IMR-90 (cell line): ENCODE results near the gene DSCAM. TPM values are rescaled to one million over a fixed set of nuclear protein-coding genes. Genes with fewer than 3 reads are reported as not detected.

Source experiments
- ATAC-seq: fragments of 200-7000 bp; cut with Tn5 transposase; 2 replicates; pipeline ENCODE4 v1.9.1; 2020; ENCODE audit warnings: low read depth, mild to moderate bottlenecking, moderate library complexity
- BruUV-seq: library from RNA; stranded (reverse); fragments of 400-500 nt; replicated peaks from 2 replicates; lab custom pipeline; 2021; lab: Mats Ljungman, UMichigan
- CTCF ChIA-PET: fragments of 300-600 bp; formaldehyde crosslinking; extraction: SDS; loops from one replicate; lab custom pipeline; 2021; ENCODE audit warnings: antibody characterized with exemption; lab: Yijun Ruan, JAX
- POLR2A ChIA-PET: fragments of 300-600 bp; sonication (Branson Sonifier 250); formaldehyde crosslinking; loops from one replicate; lab custom pipeline; 2022; ENCODE audit warnings: antibody characterized with exemption; ENCODE audit not compliant: unreplicated experiment; lab: Charles Lee
- DNase-seq: peaks from one replicate; pipeline ENCODE4 v3.0.0; 2013
- H2AFZ ChIP-seq: replicated peaks from 2 replicates; pipeline ENCODE3; 2013; ENCODE audit warnings: low read length, mild to moderate bottlenecking; ENCODE audit not compliant: poor library complexity
- H2AK5ac ChIP-seq: 2 replicates; pipeline ENCODE4 v1.6.1; 2013; ENCODE audit warnings: low read depth, low read length, inconsistent platforms
- H2AK9ac ChIP-seq: replicated peaks from 2 replicates; pipeline ENCODE3; 2013; ENCODE audit warnings: mild to moderate bottlenecking, low read depth, low read length, moderate library complexity; ENCODE audit not compliant: poor library complexity
- H2BK120ac ChIP-seq: 2 replicates; pipeline ENCODE4 v1.6.1; 2013; ENCODE audit warnings: low read depth, low read length, inconsistent platforms
- H2BK15ac ChIP-seq: 3 replicates; pipeline ENCODE4 v1.6.1; 2013; ENCODE audit warnings: low read depth, low read length, inconsistent platforms
- H2BK20ac ChIP-seq: 2 replicates; pipeline ENCODE4 v1.6.1; 2013; ENCODE audit warnings: low read depth, mild to moderate bottlenecking, inconsistent platforms, low read length, moderate library complexity
- H2BK5ac ChIP-seq: 2 replicates; pipeline ENCODE4 v1.6.1; 2013; ENCODE audit warnings: mild to moderate bottlenecking, low read depth, low read length, inconsistent platforms; ENCODE audit not compliant: poor library complexity, severe bottlenecking
- H3K14ac ChIP-seq: replicated peaks from 2 replicates; pipeline ENCODE4 v1.6.1; 2013; ENCODE audit warnings: low read depth, low read length, inconsistent platforms
- H3K18ac ChIP-seq: 2 replicates; pipeline ENCODE4 v1.6.1; 2013; ENCODE audit warnings: low read depth, low read length, control low read depth
- H3K23ac ChIP-seq: 2 replicates; pipeline ENCODE4 v1.6.1; 2013; ENCODE audit warnings: low read depth, low read length, inconsistent platforms
- H3K27ac ChIP-seq: 2 replicates; pipeline ENCODE4 v1.5.1; 2013; ENCODE audit warnings: mild to moderate bottlenecking, control low read depth, low read length; ENCODE audit not compliant: insufficient read depth
- H3K27me3 ChIP-seq: 2 replicates; pipeline ENCODE4 v1.6.1; 2013; ENCODE audit warnings: low read length; ENCODE audit not compliant: control insufficient read depth, insufficient read depth
- H3K36me3 ChIP-seq: 2 replicates; pipeline ENCODE4 v1.6.1; 2013; ENCODE audit warnings: low read length, mixed read lengths; ENCODE audit not compliant: control insufficient read depth, insufficient read depth
- H3K4ac ChIP-seq: 2 replicates; pipeline ENCODE4 v1.6.1; 2013; ENCODE audit warnings: low read depth, low read length, inconsistent platforms
- H3K4me1 ChIP-seq: 2 replicates; pipeline ENCODE4 v1.6.1; 2013; ENCODE audit warnings: low read length, mixed read lengths; ENCODE audit not compliant: control insufficient read depth, insufficient read depth
- H3K4me2 ChIP-seq: 2 replicates; pipeline ENCODE4 v1.6.1; 2013; ENCODE audit warnings: low read depth, mild to moderate bottlenecking, control low read depth, low read length, moderate library complexity
- H3K4me3 ChIP-seq: 2 replicates; pipeline ENCODE4 v1.5.1; 2013; ENCODE audit warnings: low read depth, mild to moderate bottlenecking, control low read depth, low read length, moderate library complexity; ENCODE audit not compliant: insufficient read depth
- H3K56ac ChIP-seq: 2 replicates; pipeline ENCODE4 v1.6.1; 2013; ENCODE audit warnings: low read length, inconsistent platforms; ENCODE audit not compliant: insufficient read depth; ENCODE audit errors: extremely low read depth
- H3K79me1 ChIP-seq, 2 experiments: 2 replicates each; pipeline ENCODE4 v1.6.1; 2013; ENCODE audit warnings: low read length in 2 of 2, inconsistent platforms in 1 of 2, low read depth in 1 of 2
- H3K9ac ChIP-seq: 2 replicates; pipeline ENCODE4 v1.6.1; 2013; ENCODE audit warnings: low read depth, low read length, control low read depth
- H3K9me1 ChIP-seq: 2 replicates; pipeline ENCODE4 v1.6.1; 2013; ENCODE audit warnings: low read length, inconsistent platforms; ENCODE audit not compliant: insufficient read depth
- H3K9me3 ChIP-seq: 2 replicates; pipeline ENCODE4 v1.6.1; 2013; ENCODE audit warnings: low read length; ENCODE audit not compliant: control insufficient read depth, insufficient read depth
- H4K20me1 ChIP-seq: 2 replicates; pipeline ENCODE4 v1.6.1; 2013; ENCODE audit warnings: low read length, inconsistent platforms; ENCODE audit not compliant: insufficient read depth
- H4K5ac ChIP-seq: 2 replicates; pipeline ENCODE4 v1.6.1; 2013; ENCODE audit warnings: mild to moderate bottlenecking, low read depth, low read length, control low read depth
- H4K8ac ChIP-seq, 2 experiments: 2 replicates each; pipeline ENCODE4 v1.6.1; 2013; ENCODE audit warnings: low read depth in 2 of 2, low read length in 2 of 2, control low read depth in 1 of 2, inconsistent platforms in 1 of 2
- H4K91ac ChIP-seq: 2 replicates; pipeline ENCODE4 v1.6.1; 2013; ENCODE audit warnings: low read depth, low read length, inconsistent platforms; ENCODE audit not compliant: insufficient read depth
- BHLHE40 ChIP-seq: fragments of 150-350 bp; IDR thresholded peaks from 2 replicates; pipeline ENCODE4 v1.6.1; 2016; ENCODE audit warnings: mild to moderate bottlenecking, low read depth, low read length
- FOS ChIP-seq: fragments of 150-350 bp; IDR thresholded peaks from 2 replicates; pipeline ENCODE4 v1.6.1; 2016; ENCODE audit warnings: low read depth, low read length
- WGBS, 2 experiments: methylation state at CpG; one replicate each; pipeline versions ENCODE4 v1.1.5 to v1.1.7; 2013; ENCODE audit warnings: missing lambda C conversion rate in 2 of 2; ENCODE audit not compliant: insufficient read length in 1 of 2; ENCODE audit errors: extremely low coverage in 2 of 2; 5-methylcytosine and 5-hydroxymethylcytosine counted together
- dilution Hi-C: fragments of 300-500 bp; cut with HindIII; formaldehyde crosslinking; loops from one replicate; pipeline ENCODE4 v1.14.3; 2018; ENCODE audit warnings: low sequenced_read_pairs; ENCODE audit not compliant: unreplicated experiment
- in situ Hi-C: fragments of 300-500 bp; cut with MboI; formaldehyde crosslinking; loops from 3 replicates; pipeline ENCODE4 v1.14.3; 2019; ENCODE audit warnings: low sequenced_read_pairs, inconsistent platforms, mixed read lengths
- intact Hi-C: fragments of 100-400 bp; cut with micrococcal nuclease; formaldehyde crosslinking; loops from 2 replicates; pipeline ENCODE4 v1.10.0; 2022
- polyA plus RNA-seq, 3 experiments: library from polyadenylated mRNA; depleted of rRNA; stranded (reverse); fragments of >200 nt; gene quantifications; 2 replicates each; pipeline ENCODE4 v1.2.3, GENCODE V29; 2012; ENCODE audit warnings: low replicate concordance in 1 of 3
- total RNA-seq: library from RNA; depleted of rRNA; stranded (reverse); fragments of >200 nt; gene quantifications from 2 replicates; pipeline ENCODE4 v1.2.3, GENCODE V29; 2012

The DSCAM gene
- total and polyA plus RNA-seq, 2 of the 4 experiments (the other 2 are of a cell fraction): under 0.01 to 0.02 TPM

- no peak overlapping the region for H2BK120ac ChIP-seq
- no peak overlapping the region for H3K4me3 ChIP-seq
- no peak for DNase-seq
- no peak overlapping the region for H2AK5ac ChIP-seq
- no peak overlapping the region for H3K4me2 ChIP-seq
- H4K5ac ChIP-seq: no peak overlapping the region
- no peak overlapping the region for H3K14ac ChIP-seq
- WGBS, 2 experiments: no CpG with 5 or more reads among the region's 1 CpG
- peaks cover 18% of the 10 kb centered on the region for H3K9me3 ChIP-seq
- H3K9ac ChIP-seq: no peak overlapping the region
- CTCF ChIA-PET: interaction anchor here (0.5 kb wide), 1 partner anchor 11 kb away, joined by 5 read pairs; no protein-coding TSS in a partner anchor
- no peaks in the 10 kb centered on the region for H3K4me1 ChIP-seq
- intact Hi-C loops: no loop called here
- H2AFZ ChIP-seq: no peak overlapping the region
- dilution Hi-C loops: no loop called here
- in situ Hi-C loops: no loop called here
- no peak overlapping the region for H2AK9ac ChIP-seq
- H3K4ac ChIP-seq: no peak overlapping the region
- POLR2A ChIA-PET: no interaction called here
- no peak overlapping the region for H2BK15ac ChIP-seq
- H3K56ac ChIP-seq: no peak overlapping the region
- no peak overlapping the region for H2BK5ac ChIP-seq
- H3K23ac ChIP-seq: no peak overlapping the region
- H3K9me1 ChIP-seq: no peaks in the 10 kb centered on the region
- H3K27me3 ChIP-seq: no peaks in the 10 kb centered on the region
- no peak overlapping the region for H2BK20ac ChIP-seq
- no peaks in the 10 kb centered on the region for H3K36me3 ChIP-seq
- H3K27ac ChIP-seq: no peak overlapping the region
- BruUV-seq: no TSS peak
- no peak overlapping the region for H3K18ac ChIP-seq
- ATAC-seq: no peak
- H4K91ac ChIP-seq: no peak overlapping the region
- H4K8ac ChIP-seq: no peak overlapping the region
- H4K20me1 ChIP-seq: no peaks in the 10 kb centered on the region
- TF ChIP-seq BHLHE40: no peak
- no peak for TF ChIP-seq FOS
- H3K79me1 ChIP-seq: no peaks in the 10 kb centered on the region
These were observed 166.6 kb downstream of the DSCAM start for GRCh38 chr21:40680311-40680710.
